ENCODE data around the gene BMERB1. TPM values are rescaled to one million over a fixed set of nuclear protein-coding genes. Genes with fewer than 3 reads are reported as not detected.

The BMERB1 gene
- total RNA-seq, 1 donor from 2014 or later, result 45.1 TPM

GRCh38 chr16:15519790-15520189 is 85.4 kb downstream of the BMERB1 start:
- no peak for TF ChIP-seq CTCF (conservative IDR thresholded peaks at IDR 0.05)
- Mint-ChIP-seq H3K36me3 (ENCODE audit: low read depth) (peaks cover 5% of the 10 kb centered on the region), H3K27me3 (ENCODE audit: low read depth) (no peaks in the 10 kb centered on the region), H3K4me1 (peaks cover 5% of the 10 kb centered on the region), H3K9me3 (no peaks in the 10 kb centered on the region), H3K27ac (ENCODE audit: unreplicated experiment) (no peak overlapping the region), H3K4me3 (no peak overlapping the region)
- no peak for DNase-seq (ENCODE audit: low read depth, low spot score)

GRCh38 chr16:15521390-15521757 is 87.0 kb downstream of the BMERB1 start:
- Mint-ChIP-seq H3K36me3 (ENCODE audit: low read depth) (peaks cover 5% of the 10 kb centered on the region), H3K4me3 (no peak overlapping the region), H3K27me3 (ENCODE audit: low read depth) (no peaks in the 10 kb centered on the region), H3K4me1 (peaks cover 5% of the 10 kb centered on the region), H3K9me3 (no peaks in the 10 kb centered on the region), H3K27ac (ENCODE audit: unreplicated experiment) (no peak overlapping the region)
- TF ChIP-seq CTCF (conservative IDR thresholded peaks at IDR 0.05), result no peak
- no peak for DNase-seq (ENCODE audit: low read depth, low spot score)

- H3K4me3 Mint-ChIP-seq, result no peak overlapping the region
- no peak for DNase-seq (ENCODE audit: low read depth, low spot score)
- H3K9me3 Mint-ChIP-seq, result no peaks in the 10 kb centered on the region
- peaks cover 5% of the 10 kb centered on the region for H3K36me3 Mint-ChIP-seq (ENCODE audit: low read depth)
- TF ChIP-seq CTCF (conservative IDR thresholded peaks at IDR 0.05), result no peak
- peak overlapping the region; percentile 93 for H3K27ac Mint-ChIP-seq (ENCODE audit: unreplicated experiment)
- no peaks in the 10 kb centered on the region for H3K27me3 Mint-ChIP-seq (ENCODE audit: low read depth)
- peaks cover 5% of the 10 kb centered on the region for H3K4me1 Mint-ChIP-seq
Observed at GRCh38 chr16:15521758-15522509, 87.5 kb downstream of the BMERB1 start.

- no peaks in the 10 kb centered on the region for H3K9me3 Mint-ChIP-seq
- H3K4me3 Mint-ChIP-seq, result no peak overlapping the region
- no peaks in the 10 kb centered on the region for H3K4me1 Mint-ChIP-seq
- no peak for DNase-seq (ENCODE audit: low read depth, low spot score)
- no peak overlapping the region for H3K27ac Mint-ChIP-seq (ENCODE audit: unreplicated experiment)
- no peak for TF ChIP-seq CTCF (conservative IDR thresholded peaks at IDR 0.05)
- no peaks in the 10 kb centered on the region for H3K27me3 Mint-ChIP-seq (ENCODE audit: low read depth)
- H3K36me3 Mint-ChIP-seq (ENCODE audit: low read depth), result peaks cover 2% of the 10 kb centered on the region
Observed at GRCh38 chr16:15523092-15523541, 88.7 kb downstream of the BMERB1 start.

GRCh38 chr16:15523939-15524338 is 89.6 kb downstream of the BMERB1 start:
- Mint-ChIP-seq H3K9me3 (no peaks in the 10 kb centered on the region), H3K27ac (ENCODE audit: unreplicated experiment) (no peak overlapping the region), H3K36me3 (ENCODE audit: low read depth) (peaks cover 2% of the 10 kb centered on the region), H3K27me3 (ENCODE audit: low read depth) (no peaks in the 10 kb centered on the region), H3K4me1 (no peaks in the 10 kb centered on the region), H3K4me3 (no peak overlapping the region)
- DNase-seq (ENCODE audit: low read depth, low spot score), result no peak
- no peak for TF ChIP-seq CTCF (conservative IDR thresholded peaks at IDR 0.05)

All from neural crest cell (in vitro differentiated cells).